Mesenchymal stem cell (in vitro differentiated cells and primary cell): ENCODE results near the gene LRRFIP2.

Source experiments
- DNase-seq: peaks from one replicate; pipeline ENCODE4 v3.0.0-alpha.2; 2013
- H2AFZ ChIP-seq: one replicate; pipeline ENCODE4 v1.6.1; 2013; ENCODE audit warnings: low read depth, mild to moderate bottlenecking, control low read depth, inconsistent platforms, low read length, moderate library complexity
- H2AK5ac ChIP-seq: 2 replicates; pipeline ENCODE4 v1.6.1; 2013; ENCODE audit warnings: low read length, moderate library complexity, mild to moderate bottlenecking, inconsistent platforms; ENCODE audit not compliant: severe bottlenecking
- H2BK120ac ChIP-seq: one replicate; pipeline ENCODE4 v1.6.1; 2013; ENCODE audit warnings: low read depth, mild to moderate bottlenecking, inconsistent platforms, low read length, moderate library complexity
- H2BK12ac ChIP-seq, 2 experiments: one replicate each; pipeline ENCODE4 v1.6.1; 2013; ENCODE audit warnings: inconsistent platforms in 2 of 2, low read length in 2 of 2, mild to moderate bottlenecking in 2 of 2, moderate library complexity in 2 of 2, control low read depth in 1 of 2
- H2BK15ac ChIP-seq: one replicate; pipeline ENCODE4 v1.6.1; 2013; ENCODE audit warnings: mild to moderate bottlenecking, low read depth, inconsistent platforms; ENCODE audit not compliant: poor library complexity, severe bottlenecking
- H2BK5ac ChIP-seq: 2 replicates; pipeline ENCODE4 v1.6.1; 2013; ENCODE audit warnings: low read depth, mild to moderate bottlenecking, low read length, control low read depth, inconsistent platforms; ENCODE audit not compliant: poor library complexity, severe bottlenecking
- H3K14ac ChIP-seq, 2 experiments: one replicate each; pipeline ENCODE4 v1.6.1; 2013; ENCODE audit warnings: inconsistent platforms in 2 of 2, low read length in 2 of 2, control low read depth in 1 of 2, mild to moderate bottlenecking in 1 of 2, moderate library complexity in 1 of 2
- H3K18ac ChIP-seq, 2 experiments: one replicate each; pipeline ENCODE4 v1.6.1; 2013; ENCODE audit warnings: inconsistent platforms in 2 of 2, low read length in 2 of 2, control low read depth in 1 of 2, low read depth in 1 of 2, mild to moderate bottlenecking in 1 of 2
- H3K23ac ChIP-seq, 2 experiments: one replicate each; pipeline ENCODE4 v1.6.1; 2013; ENCODE audit warnings: inconsistent platforms in 2 of 2, low read length in 2 of 2, mild to moderate bottlenecking in 2 of 2, moderate library complexity in 2 of 2, control low read depth in 1 of 2
- H3K27ac ChIP-seq: 2 replicates; pipeline ENCODE4 v1.5.1; 2013; ENCODE audit warnings: mild to moderate bottlenecking, moderate library complexity, low read length, control low read depth, inconsistent platforms; ENCODE audit not compliant: poor library complexity, severe bottlenecking
- H3K27me3 ChIP-seq, 2 experiments: 2 replicates each; pipeline versions ENCODE4 v1.6.1 to v1.7.0; 2013; ENCODE audit warnings: low read length in 2 of 2, mild to moderate bottlenecking in 2 of 2, moderate library complexity in 2 of 2, control low read depth in 1 of 2, inconsistent platforms in 1 of 2; ENCODE audit not compliant: control insufficient read depth in 1 of 2, insufficient read depth in 1 of 2
- H3K36me3 ChIP-seq, 2 experiments: 2 replicates each; pipeline versions ENCODE4 v1.6.1 to v1.7.0; 2013; ENCODE audit warnings: low read length in 2 of 2, control low read depth in 1 of 2, inconsistent platforms in 1 of 2, low read depth in 1 of 2, mild to moderate bottlenecking in 1 of 2; ENCODE audit not compliant: insufficient read depth in 2 of 2, control insufficient read depth in 1 of 2
- H3K4ac ChIP-seq, 2 experiments: one replicate each; pipeline ENCODE4 v1.6.1; 2013; ENCODE audit warnings: inconsistent platforms in 2 of 2, low read length in 2 of 2, mild to moderate bottlenecking in 2 of 2, moderate library complexity in 2 of 2, control low read depth in 1 of 2, low read depth in 1 of 2
- H3K4me1 ChIP-seq: 2 replicates; pipeline ENCODE4 v1.6.1; 2013; ENCODE audit warnings: low read depth, low read length, control low read depth; ENCODE audit not compliant: control insufficient read depth, insufficient read depth
- H3K4me2 ChIP-seq: 2 replicates; pipeline ENCODE4 v1.6.1; 2013; ENCODE audit warnings: low read length, mild to moderate bottlenecking, inconsistent platforms; ENCODE audit not compliant: poor library complexity, severe bottlenecking
- H3K4me3 ChIP-seq, 2 experiments: 2 replicates each; pipeline versions ENCODE4 v1.5.1 to v1.7.0; 2013; ENCODE audit warnings: low read length in 2 of 2, mild to moderate bottlenecking in 2 of 2, control low read depth in 1 of 2, low read depth in 1 of 2; ENCODE audit not compliant: insufficient read depth in 1 of 2
- H3K79me1 ChIP-seq: replicated peaks from 2 replicates; pipeline ENCODE4 v1.6.1; 2013; ENCODE audit warnings: mild to moderate bottlenecking, control low read depth, low read length, inconsistent platforms; ENCODE audit not compliant: poor library complexity, severe bottlenecking
- H3K9ac ChIP-seq: 2 replicates; pipeline ENCODE4 v1.7.0; 2013; ENCODE audit warnings: mild to moderate bottlenecking, low read length, moderate library complexity
- H3K9me3 ChIP-seq: 2 replicates; pipeline ENCODE4 v1.7.0; 2013; ENCODE audit warnings: mild to moderate bottlenecking, low read length; ENCODE audit not compliant: control insufficient read depth
- H4K8ac ChIP-seq: one replicate; pipeline ENCODE4 v1.6.1; 2013; ENCODE audit warnings: inconsistent platforms, mild to moderate bottlenecking, low read length, moderate library complexity
- H4K91ac ChIP-seq: one replicate; pipeline ENCODE4 v1.6.1; 2013; ENCODE audit warnings: mild to moderate bottlenecking, low read length, inconsistent platforms
- WGBS: methylation state at CpG from one replicate; pipeline ENCODE4 v1.1.7; 2013; ENCODE audit warnings: mixed read lengths; 5-methylcytosine and 5-hydroxymethylcytosine counted together

LRRFIP2 gene

GRCh38 chr3:37118163-37118562, 56.2 kb downstream of the LRRFIP2 start:
- 89% methylated on average over 2 of the region's 2 CpGs for WGBS
- H2AK5ac ChIP-seq, result no peak overlapping the region
- no peak for DNase-seq

DNA sequence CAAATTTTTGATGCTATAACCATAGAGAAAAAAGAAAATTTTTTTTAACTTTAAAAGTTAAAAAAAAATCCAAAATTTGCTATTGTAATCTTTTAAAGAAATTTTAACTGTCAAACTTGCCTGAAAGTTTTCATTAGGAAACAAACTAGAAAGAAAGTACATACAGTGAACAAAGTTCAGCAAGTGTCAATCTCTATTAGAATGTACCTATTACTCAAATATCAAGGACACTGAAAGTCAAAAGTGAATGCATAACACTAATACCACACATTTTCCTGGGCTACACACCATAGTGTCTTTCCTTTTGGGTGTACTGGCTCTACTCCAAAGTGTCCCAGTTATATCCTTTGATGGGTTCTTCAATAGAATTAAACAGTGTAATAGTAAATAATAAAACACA, 56.8 kb downstream of the LRRFIP2 start:
- Histone ChIP-seq H3K36me3 (peaks cover 0 to 35% of the 10 kb centered on the region in 2 experiments), H2BK15ac (no peak overlapping the region), H3K23ac (no peak overlapping the region), H2AFZ (no peak overlapping the region), H3K4ac (no peak overlapping the region), H3K27me3 (no peaks in the 10 kb centered on the region), H3K79me1 (peaks cover 17% of the 10 kb centered on the region), H3K9me3 (no peaks in the 10 kb centered on the region), H2BK12ac (no peak overlapping the region), H4K8ac (no peak overlapping the region), H3K27ac (no peak overlapping the region), H3K4me3 (no peak overlapping the region), H3K9ac (no peak overlapping the region), H3K4me2 (no peak overlapping the region), H4K91ac (no peak overlapping the region), H3K14ac (no peak overlapping the region), H2BK5ac (no peak overlapping the region), H2AK5ac (no peak overlapping the region), H3K18ac (no peak overlapping the region), H3K4me1 (peaks cover 4% of the 10 kb centered on the region), H2BK120ac (no peak overlapping the region)
- no peak for DNase-seq

More at GRCh38 chr3:37118163-37118562, 56.2 kb downstream of the LRRFIP2 start:
- no peak overlapping the region for H4K91ac ChIP-seq
- H3K9me3 ChIP-seq, result no peaks in the 10 kb centered on the region
- H3K18ac ChIP-seq, result no peak overlapping the region
- H3K36me3 ChIP-seq, result peaks cover 0 to 33% of the 10 kb centered on the region in 2 experiments
- no peak overlapping the region for H2AFZ ChIP-seq
- H3K9ac ChIP-seq, result no peak overlapping the region
- H2BK5ac ChIP-seq, result no peak overlapping the region
- H2BK12ac ChIP-seq, result no peak overlapping the region
- no peak overlapping the region for H3K27ac ChIP-seq
- H2BK15ac ChIP-seq, result no peak overlapping the region
- peaks cover 4% of the 10 kb centered on the region for H3K4me1 ChIP-seq
- peaks cover 17% of the 10 kb centered on the region for H3K79me1 ChIP-seq
- H3K4ac ChIP-seq, result no peak overlapping the region
- H3K14ac ChIP-seq, result no peak overlapping the region
- no peak overlapping the region for H3K23ac ChIP-seq
- no peak overlapping the region for H3K4me3 ChIP-seq
- no peak overlapping the region for H3K4me2 ChIP-seq
- H2BK120ac ChIP-seq, result no peak overlapping the region
- no peak overlapping the region for H4K8ac ChIP-seq
- H3K27me3 ChIP-seq, result no peaks in the 10 kb centered on the region

- Histone ChIP-seq H3K9me3 (no peaks in the 10 kb centered on the region), H3K9ac (no peak overlapping the region), H3K4me1 (peaks cover 4% of the 10 kb centered on the region), H3K4me3 (no peak overlapping the region), H2BK120ac (no peak overlapping the region), H2BK5ac (no peak overlapping the region), H2AFZ (no peak overlapping the region), H3K18ac (no peak overlapping the region), H3K4ac (no peak overlapping the region), H3K27ac (no peak overlapping the region), H2BK12ac (no peak overlapping the region), H3K14ac (no peak overlapping the region), H3K4me2 (no peak overlapping the region), H2BK15ac (no peak overlapping the region), H4K8ac (no peak overlapping the region), H3K36me3 (peaks cover under 1 to 30% of the 10 kb centered on the region in 2 experiments), H3K23ac (no peak overlapping the region), H4K91ac (no peak overlapping the region), H3K79me1 (peaks cover 18% of the 10 kb centered on the region), H2AK5ac (no peak overlapping the region), H3K27me3 (no peaks in the 10 kb centered on the region)
- no peak for DNase-seq
- no CpG with 5 or more reads among the region's 1 CpG for WGBS
Observed at GRCh38 chr3:37116998-37117397, 57.4 kb downstream of the LRRFIP2 start.

GRCh38 chr3:37115446-37115845, 58.9 kb downstream of the LRRFIP2 start:
- Histone ChIP-seq H3K18ac (no peak overlapping the region), H4K8ac (no peak overlapping the region), H3K27me3 (no peaks in the 10 kb centered on the region), H2BK5ac (no peak overlapping the region), H3K79me1 (peaks cover 20% of the 10 kb centered on the region), H3K23ac (no peak overlapping the region), H4K91ac (no peak overlapping the region), H3K9me3 (no peaks in the 10 kb centered on the region), H2AK5ac (peak overlapping the region; percentile 70), H3K4me2 (no peak overlapping the region), H2BK12ac (peak overlapping the region in 1 of 2 experiments; percentile 66), H3K4ac (peak overlapping the region in 1 of 2 experiments; percentile 49), H2BK120ac (no peak overlapping the region), H3K4me3 (no peak overlapping the region), H3K27ac (no peak overlapping the region), H3K4me1 (peaks cover 4% of the 10 kb centered on the region), H2BK15ac (no peak overlapping the region), H3K14ac (peak overlapping the region in 1 of 2 experiments; percentile 41), H2AFZ (no peak overlapping the region), H3K9ac (peak overlapping the region; percentile 85), H3K36me3 (peaks cover 6 to 27% of the 10 kb centered on the region in 2 experiments)
- no peak for DNase-seq
- WGBS, result no CpG with 5 or more reads among the region's 2 CpGs
